Glutamatergic neuron (in vitro differentiated cells): ENCODE data around the gene CAMK2A. TPM values are rescaled to one million over a fixed set of nuclear protein-coding genes. Genes with fewer than 3 reads are reported as not detected.
A peak's percentile ranks its signal among the peaks of the same experiment; 100 is the strongest.

Source experiments
- DNase-seq: peaks from one replicate; pipeline ENCODE4 v3.0.0; 2022
- H3K27ac Mint-ChIP-seq: one replicate; pipeline ENCODE4 v1.8.0; 2020; ENCODE audit warnings: mild to moderate bottlenecking, mixed read lengths, inconsistent platforms; ENCODE audit not compliant: unreplicated experiment
- H3K27me3 Mint-ChIP-seq: one replicate; pipeline ENCODE4 v1.8.0; 2020; ENCODE audit warnings: mild to moderate bottlenecking, moderate library complexity, mixed read lengths, inconsistent platforms; ENCODE audit not compliant: unreplicated experiment
- H3K36me3 Mint-ChIP-seq: one replicate; pipeline ENCODE4 v1.8.0; 2020; ENCODE audit warnings: mild to moderate bottlenecking, mixed read lengths, inconsistent platforms; ENCODE audit not compliant: unreplicated experiment
- H3K4me1 Mint-ChIP-seq: one replicate; pipeline ENCODE4 v1.8.0; 2020; ENCODE audit warnings: mild to moderate bottlenecking, low read depth, mixed read lengths, inconsistent platforms; ENCODE audit not compliant: unreplicated experiment
- H3K4me3 Mint-ChIP-seq: one replicate; pipeline ENCODE4 v1.8.0; 2020; ENCODE audit warnings: mild to moderate bottlenecking, mixed read lengths, inconsistent platforms; ENCODE audit not compliant: unreplicated experiment
- H3K9me3 Mint-ChIP-seq: one replicate; pipeline ENCODE4 v1.8.0; 2020; ENCODE audit warnings: mild to moderate bottlenecking, moderate library complexity, mixed read lengths, inconsistent platforms; ENCODE audit not compliant: unreplicated experiment
- CTCF ChIP-seq: fragments of 200-600 bp; sonication (generic); IDR thresholded peaks from one replicate; pipeline ENCODE4 v1.5.0; 2021; ENCODE audit not compliant: partially characterized antibody, unreplicated experiment
- total RNA-seq: library from RNA; stranded (reverse); fragmentation: NEBNext Ultra II Directional; extraction: Animal tissue kit (Norgen Biotek cat#: 25700); gene quantifications from one replicate; pipeline ENCODE4 v1.2.1, GENCODE V29; 2021; ENCODE audit not compliant: unreplicated experiment

CAMK2A gene
- total RNA-seq, 1 donor from 2014 or later: 1.1 TPM

DNA sequence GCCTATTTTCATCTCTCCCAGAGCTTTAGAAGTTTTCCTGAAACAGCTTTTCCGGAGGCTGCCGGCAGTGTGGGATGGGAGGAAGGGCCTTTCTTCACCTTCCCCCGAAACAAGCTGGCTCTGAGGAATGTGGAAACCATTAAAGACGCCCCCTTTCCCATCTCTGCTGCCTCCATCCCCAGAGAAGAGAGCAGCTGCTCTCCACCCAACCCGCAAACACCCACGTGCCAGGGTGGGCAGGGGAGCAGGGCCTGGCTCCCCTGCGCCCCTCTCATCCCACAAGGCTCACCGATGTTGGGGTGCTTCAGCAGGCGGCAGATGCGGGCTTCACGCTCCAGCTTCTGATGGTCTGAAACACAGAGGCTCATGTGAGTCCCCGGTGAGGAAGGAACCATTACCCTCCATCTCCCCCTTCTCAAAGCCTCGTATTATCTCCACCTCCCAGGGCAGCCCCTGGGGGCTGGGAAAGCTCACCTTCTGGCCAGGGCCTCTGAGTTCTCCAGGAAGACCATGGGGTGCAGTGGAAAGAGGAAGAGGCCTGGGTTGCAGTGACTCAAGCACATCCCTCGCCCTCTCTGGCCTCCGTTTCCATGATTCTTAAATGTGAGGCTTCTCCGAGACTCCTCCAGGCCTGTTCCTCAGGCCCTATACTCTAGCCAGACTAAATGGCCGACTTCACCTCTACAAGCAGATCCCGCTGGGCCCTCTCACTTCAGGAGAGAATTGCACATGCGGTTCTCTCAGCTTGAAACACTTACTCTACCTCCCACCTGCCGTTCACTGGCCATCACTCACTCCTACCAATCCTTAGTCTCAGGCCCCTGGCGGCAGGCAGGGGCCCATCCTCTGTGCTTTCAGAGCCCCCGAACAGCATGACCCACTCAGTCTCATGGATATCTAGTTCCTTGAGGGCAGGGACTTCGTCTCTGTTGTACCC, 24.6 kb downstream of the CAMK2A start:
- Mint-ChIP-seq H3K4me3 (peak overlapping the region; percentile 34), H3K27me3 (no peaks in the 10 kb centered on the region)

DNA sequence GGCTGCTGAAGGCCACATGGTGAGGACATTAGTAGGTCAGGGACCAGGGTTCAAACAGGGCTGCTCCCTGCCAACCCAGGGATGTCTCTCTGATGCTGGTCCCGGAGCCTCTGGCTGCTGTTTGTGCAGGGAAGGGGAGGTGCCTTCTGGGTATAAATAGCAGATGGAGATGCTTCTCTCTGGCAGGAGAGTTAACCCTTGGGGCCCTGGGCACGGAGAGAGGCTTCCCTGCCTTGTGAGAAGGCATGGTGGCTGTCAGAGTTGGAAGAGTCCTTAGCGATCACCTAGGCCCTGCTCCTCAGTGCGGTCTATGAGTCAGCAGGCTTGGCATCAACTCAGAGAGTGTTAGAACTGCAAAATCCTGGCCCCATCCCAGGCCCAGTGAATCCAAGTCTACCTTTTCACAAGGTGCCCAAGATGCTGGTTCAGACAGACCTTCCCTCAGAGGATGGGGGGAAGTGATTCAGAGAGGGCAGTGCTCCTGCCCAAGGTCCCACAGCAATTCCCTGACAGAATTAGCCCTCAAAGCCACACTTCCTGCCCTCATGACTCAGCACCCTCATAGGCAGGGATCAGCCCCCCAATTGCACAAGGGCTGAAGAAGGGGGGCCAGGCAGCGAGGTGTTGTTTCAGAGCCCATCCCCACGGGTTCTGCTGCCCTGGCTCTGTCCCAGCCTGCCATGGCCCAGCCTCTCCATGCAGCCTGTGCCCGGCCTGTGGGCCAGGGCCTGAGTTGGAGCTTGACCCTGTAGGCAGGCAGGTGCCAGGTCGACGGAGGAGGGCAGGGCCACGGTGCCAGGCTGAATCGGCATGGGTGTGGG, 25.6 kb downstream of the CAMK2A start:
- Mint-ChIP-seq H3K27me3 (no peaks in the 10 kb centered on the region), H3K4me3 (no peak overlapping the region), H3K4me1 (peaks cover 25% of the 10 kb centered on the region), H3K27ac (peak overlapping the region; percentile 6), H3K36me3 (no peaks in the 10 kb centered on the region), H3K9me3 (peaks cover 2% of the 10 kb centered on the region)
- peak; percentile 55 for DNase-seq
- no peak for TF ChIP-seq CTCF

More for the DNA sequence above, 24.6 kb downstream of the CAMK2A start:
- DNase-seq: no peak
- TF ChIP-seq CTCF: no peak
- H3K9me3 Mint-ChIP-seq: peaks cover 2% of the 10 kb centered on the region
- H3K27ac Mint-ChIP-seq: peak overlapping the region; percentile 4
- no peaks in the 10 kb centered on the region for H3K36me3 Mint-ChIP-seq
- peaks cover 27% of the 10 kb centered on the region for H3K4me1 Mint-ChIP-seq

GRCh38 chr5:150263375-150263775, 26.2 kb downstream of the CAMK2A start:
- Mint-ChIP-seq H3K4me3 (peak overlapping the region; percentile 3), H3K36me3 (no peaks in the 10 kb centered on the region), H3K4me1 (peaks cover 26% of the 10 kb centered on the region), H3K27me3 (no peaks in the 10 kb centered on the region), H3K9me3 (peaks cover 1% of the 10 kb centered on the region), H3K27ac (peak overlapping the region; percentile 6)
- no peak for TF ChIP-seq CTCF
- DNase-seq: no peak

GRCh38 chr5:150262502-150262901, 27.1 kb downstream of the CAMK2A start:
- Mint-ChIP-seq H3K4me3 (no peak overlapping the region), H3K4me1 (peaks cover 31% of the 10 kb centered on the region), H3K27me3 (no peaks in the 10 kb centered on the region)

More at GRCh38 chr5:150262502-150262901, 27.1 kb downstream of the CAMK2A start:
- TF ChIP-seq CTCF: no peak
- H3K9me3 Mint-ChIP-seq: peaks cover 1% of the 10 kb centered on the region
- DNase-seq: no peak
- no peak overlapping the region for H3K27ac Mint-ChIP-seq
- H3K36me3 Mint-ChIP-seq: no peaks in the 10 kb centered on the region
